PC-9 (cell line): Measurements from ENCODE around the gene ADAMTS2. TPM values are rescaled to one million over a fixed set of nuclear protein-coding genes. Genes with fewer than 3 reads are reported as not detected.

Experiments used
- BruUV-seq: library from RNA; stranded (reverse); fragments of 400-500 nt; replicated peaks from 2 replicates; lab custom pipeline; 2021; lab: Mats Ljungman, UMichigan
- CTCF ChIA-PET: fragments of 300-600 bp; sonication (Branson Sonifier 250); formaldehyde crosslinking; loops from one replicate; lab custom pipeline; 2022; ENCODE audit warnings: antibody characterized with exemption; lab: Charles Lee
- POLR2A ChIA-PET: fragments of 300-600 bp; sonication (Branson Sonifier 250); formaldehyde crosslinking; loops from one replicate; lab custom pipeline; 2022; ENCODE audit warnings: antibody characterized with exemption; ENCODE audit not compliant: unreplicated experiment; lab: Charles Lee
- DNase-seq, 2 experiments: peaks; one replicate each; pipeline versions ENCODE4 v3.0.0 to v3.0.0-alpha.2; 2015 to 2022; ENCODE audit warnings: mixed read lengths in 1 of 2
- H2AFZ ChIP-seq: fragments of 200-600 bp; sonication (generic); 2 replicates; pipeline ENCODE4 v1.8.1; 2017; ENCODE audit warnings: antibody characterized with exemption
- H3F3A ChIP-seq: fragments of 200-600 bp; sonication (generic); 2 replicates; pipeline ENCODE4 v1.8.1; 2017; ENCODE audit warnings: antibody characterized with exemption, mild to moderate bottlenecking, low read depth; ENCODE audit not compliant: insufficient read depth
- H3K27ac ChIP-seq: fragments of 200-600 bp; sonication (generic); 2 replicates; pipeline ENCODE4 v1.6.1; 2016; ENCODE audit warnings: mixed run types
- H3K27me3 ChIP-seq: fragments of 200-600 bp; sonication (generic); 2 replicates; pipeline ENCODE4 v1.6.1; 2016; ENCODE audit warnings: low read depth, mixed run types; ENCODE audit not compliant: insufficient read depth
- H3K36me3 ChIP-seq: fragments of 200-600 bp; sonication (generic); 2 replicates; pipeline ENCODE4 v1.6.1; 2016; ENCODE audit warnings: low read depth, mixed run types
- H3K4me1 ChIP-seq: fragments of 200-600 bp; sonication (generic); replicated peaks from 2 replicates; pipeline ENCODE4 v1.6.1; 2016; ENCODE audit warnings: mixed run types; ENCODE audit not compliant: insufficient read depth
- H3K4me2 ChIP-seq: fragments of 200-600 bp; sonication (generic); 2 replicates; pipeline ENCODE4 v1.6.1; 2017; ENCODE audit warnings: mixed run types
- H3K4me3 ChIP-seq: fragments of 200-600 bp; sonication (generic); 2 replicates; pipeline ENCODE4 v1.6.1; 2016; ENCODE audit warnings: mixed run types
- H3K79me2 ChIP-seq: fragments of 200-600 bp; sonication (generic); 2 replicates; pipeline ENCODE4 v1.6.1; 2017; ENCODE audit warnings: low read depth, mixed run types
- H3K9me2 ChIP-seq: fragments of 200-600 bp; sonication (generic); 2 replicates; pipeline ENCODE4 v1.8.1; 2017; ENCODE audit warnings: mild to moderate bottlenecking; ENCODE audit not compliant: insufficient read depth
- H3K9me3 ChIP-seq: fragments of 200-600 bp; sonication (generic); 2 replicates; pipeline ENCODE4 v1.8.1; 2016; ENCODE audit warnings: low read depth; ENCODE audit not compliant: insufficient read depth
- H4K20me1 ChIP-seq: fragments of 200-600 bp; sonication (generic); 2 replicates; pipeline ENCODE4 v1.8.1; 2017; ENCODE audit not compliant: insufficient read depth
- CTCF ChIP-seq: fragments of 200-600 bp; sonication (generic); conservative IDR thresholded peaks from 2 replicates; pipeline ENCODE4 v1.6.1; 2017; ENCODE audit warnings: mixed run types, antibody characterized with exemption, mild to moderate bottlenecking, moderate library complexity
- EZH2 ChIP-seq: fragments of 200-600 bp; sonication (generic); IDR thresholded peaks from 2 replicates; pipeline ENCODE4 v1.8.0; 2017; ENCODE audit warnings: antibody characterized with exemption, low read depth
- intact Hi-C: fragments of 100-400 bp; cut with micrococcal nuclease; formaldehyde crosslinking; loops from one replicate; pipeline ENCODE4 v1.10.0; 2022; ENCODE audit not compliant: unreplicated experiment
- total RNA-seq: library from RNA; stranded (reverse); gene quantifications from 2 replicates; pipeline ENCODE4 v1.2.3, GENCODE V29; 2021

ADAMTS2 gene
- total RNA-seq, 1 experiment from 2014 or later = not detected

GRCh38 chr5:179141867-179142266, 203.4 kb downstream of the ADAMTS2 start:
- Histone ChIP-seq H3K4me3 (no peak overlapping the region), H3K27ac (no peak overlapping the region), H3F3A (no peaks in the 10 kb centered on the region), H2AFZ (no peak overlapping the region), H3K27me3 (peaks cover 77% of the 10 kb centered on the region), H3K4me2 (no peak overlapping the region), H3K36me3 (no peaks in the 10 kb centered on the region), H3K9me2 (no peaks in the 10 kb centered on the region; the same call in 1 of the 2 replicates), H4K20me1 (no peaks in the 10 kb centered on the region), H3K4me1 (no peaks in the 10 kb centered on the region), H3K9me3 (no peaks in the 10 kb centered on the region), H3K79me2 (no peaks in the 10 kb centered on the region)
- TF ChIP-seq CTCF (no peak), EZH2 (no peak)
- BruUV-seq = no TSS peak
- POLR2A ChIA-PET = no interaction called here
- intact Hi-C loops = no loop called here
- CTCF ChIA-PET = no interaction called here
- DNase-seq = no peak

GRCh38 chr5:179140293-179140692, 205.0 kb downstream of the ADAMTS2 start:
- H3K36me3 ChIP-seq = no peaks in the 10 kb centered on the region
- intact Hi-C loops = no loop called here
- no peaks in the 10 kb centered on the region for H3K9me3 ChIP-seq
- no peak overlapping the region for H3K4me3 ChIP-seq
- no peak overlapping the region for H2AFZ ChIP-seq
- no peaks in the 10 kb centered on the region for H4K20me1 ChIP-seq
- H3K27ac ChIP-seq = no peak overlapping the region
- H3K4me2 ChIP-seq = no peak overlapping the region
- H3K9me2 ChIP-seq = no peaks in the 10 kb centered on the region; the same call in 1 of the 2 replicates
- TF ChIP-seq EZH2 = no peak
- no peak for TF ChIP-seq CTCF
- no peak for DNase-seq
- H3K79me2 ChIP-seq = no peaks in the 10 kb centered on the region
- ChIA-PET POLR2A (no interaction called here), CTCF (no interaction called here)
- H3K27me3 ChIP-seq = peaks cover 77% of the 10 kb centered on the region
- no TSS peak for BruUV-seq
- no peaks in the 10 kb centered on the region for H3F3A ChIP-seq
- H3K4me1 ChIP-seq = no peaks in the 10 kb centered on the region

GRCh38 chr5:179139936-179140235, 205.4 kb downstream of the ADAMTS2 start:
- peaks cover 77% of the 10 kb centered on the region for H3K27me3 ChIP-seq
- ChIA-PET POLR2A (no interaction called here), CTCF (no interaction called here)
- H3K36me3 ChIP-seq = no peaks in the 10 kb centered on the region
- intact Hi-C loops = no loop called here
- H3K4me2 ChIP-seq = no peak overlapping the region
- BruUV-seq = no TSS peak
- no peaks in the 10 kb centered on the region for H3K79me2 ChIP-seq
- no peaks in the 10 kb centered on the region for H4K20me1 ChIP-seq
- no peak overlapping the region for H2AFZ ChIP-seq
- H3K27ac ChIP-seq = no peak overlapping the region
- DNase-seq = no peak
- no peaks in the 10 kb centered on the region for H3K4me1 ChIP-seq
- no peak overlapping the region for H3K4me3 ChIP-seq
- H3F3A ChIP-seq = no peaks in the 10 kb centered on the region
- TF ChIP-seq EZH2 = no peak
- TF ChIP-seq CTCF = no peak
- H3K9me2 ChIP-seq = no peaks in the 10 kb centered on the region
- H3K9me3 ChIP-seq = no peaks in the 10 kb centered on the region
